ENCODE measurements around the gene CALHM2.

- TF ChIP-seq CTCF (IDR thresholded peaks at IDR 0.05) = no peak
- no peak for TF ChIP-seq POLR2A (IDR thresholded peaks at IDR 0.05)
Observed at GRCh38 chr10:103439776-103440175, 12.4 kb downstream of the CALHM2 start.

Data from vagina (tissue), 2 donors.